GM23338 (cell line): ENCODE data around the gene SRRT. TPM values are rescaled to one million over a fixed set of nuclear protein-coding genes. Genes with fewer than 3 reads are reported as not detected.

Source experiments
- CREB1 ChIP-seq: fragments of 250-450 bp; sonication (Bioruptor Pico); IDR thresholded peaks from 2 replicates; pipeline ENCODE4 v1.5.0; 2020; ENCODE audit warnings: low read depth, mild to moderate bottlenecking, moderate library complexity
- EZH2phosphoT487 ChIP-seq: fragments of 200-600 bp; sonication (generic); IDR thresholded peaks from one replicate; pipeline ENCODE4 v1.8.1; 2018; ENCODE audit warnings: antibody characterized with exemption; ENCODE audit not compliant: unreplicated experiment
- ZNF114 ChIP-seq: fragments of 250-450 bp; sonication (Bioruptor Pico); IDR thresholded peaks from 2 replicates; pipeline ENCODE4 v1.5.0; 2020; ENCODE audit warnings: mild to moderate bottlenecking, moderate library complexity
- polyA plus RNA-seq: library from polyadenylated mRNA; unstranded; fragments of >200 nt; fragmentation: Nextera tagmentation; extraction: Ambion mirVana; gene quantifications from 2 replicates; pipeline ENCODE4 v1.2.1, GENCODE V29; 2016
- total RNA-seq: library from RNA; depleted of rRNA; stranded (reverse); fragments of >200 nt; shearing (Covaris generic); gene quantifications from 2 replicates; pipeline ENCODE4 v1.2.3, GENCODE V29; 2014
- TF ChIP-seq, protein P1 (sequence below): fragments of 250-450 bp; sonication (Bioruptor Pico); IDR thresholded peaks from 2 replicates; pipeline ENCODE4 v1.5.0; 2020; ENCODE audit warnings: mild to moderate bottlenecking, moderate library complexity
- TF ChIP-seq, protein P2 (sequence below): IDR thresholded peaks from one replicate; pipeline ENCODE4 v1.6.1; 2018; ENCODE audit warnings: antibody characterized with exemption; ENCODE audit not compliant: unreplicated experiment

SRRT gene
- total and polyA plus RNA-seq, 2 experiments from 2014 or later = 113 to 140 TPM

DNA sequence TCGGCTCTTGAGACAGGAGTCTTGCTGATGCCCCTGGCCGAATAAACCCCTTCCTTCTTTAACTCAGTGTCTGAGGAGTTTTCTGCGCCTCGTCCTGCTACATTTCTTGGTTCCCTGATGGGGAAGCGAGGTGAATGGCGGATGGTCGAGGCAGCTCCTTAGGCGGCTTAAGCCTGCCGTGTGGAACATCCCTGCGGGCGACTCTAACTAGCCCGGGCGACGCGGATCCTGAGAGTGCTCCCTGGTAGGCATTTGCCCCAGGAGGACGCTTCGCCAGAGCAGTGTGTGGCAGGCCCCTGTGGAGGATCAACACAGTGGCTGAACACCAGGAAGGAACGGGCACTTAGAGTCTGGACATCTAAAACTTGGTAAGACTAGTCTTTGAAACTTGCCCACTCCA is 35.5 kb upstream of the SRRT start (continued):
- TF ChIP-seq, protein P1, sequence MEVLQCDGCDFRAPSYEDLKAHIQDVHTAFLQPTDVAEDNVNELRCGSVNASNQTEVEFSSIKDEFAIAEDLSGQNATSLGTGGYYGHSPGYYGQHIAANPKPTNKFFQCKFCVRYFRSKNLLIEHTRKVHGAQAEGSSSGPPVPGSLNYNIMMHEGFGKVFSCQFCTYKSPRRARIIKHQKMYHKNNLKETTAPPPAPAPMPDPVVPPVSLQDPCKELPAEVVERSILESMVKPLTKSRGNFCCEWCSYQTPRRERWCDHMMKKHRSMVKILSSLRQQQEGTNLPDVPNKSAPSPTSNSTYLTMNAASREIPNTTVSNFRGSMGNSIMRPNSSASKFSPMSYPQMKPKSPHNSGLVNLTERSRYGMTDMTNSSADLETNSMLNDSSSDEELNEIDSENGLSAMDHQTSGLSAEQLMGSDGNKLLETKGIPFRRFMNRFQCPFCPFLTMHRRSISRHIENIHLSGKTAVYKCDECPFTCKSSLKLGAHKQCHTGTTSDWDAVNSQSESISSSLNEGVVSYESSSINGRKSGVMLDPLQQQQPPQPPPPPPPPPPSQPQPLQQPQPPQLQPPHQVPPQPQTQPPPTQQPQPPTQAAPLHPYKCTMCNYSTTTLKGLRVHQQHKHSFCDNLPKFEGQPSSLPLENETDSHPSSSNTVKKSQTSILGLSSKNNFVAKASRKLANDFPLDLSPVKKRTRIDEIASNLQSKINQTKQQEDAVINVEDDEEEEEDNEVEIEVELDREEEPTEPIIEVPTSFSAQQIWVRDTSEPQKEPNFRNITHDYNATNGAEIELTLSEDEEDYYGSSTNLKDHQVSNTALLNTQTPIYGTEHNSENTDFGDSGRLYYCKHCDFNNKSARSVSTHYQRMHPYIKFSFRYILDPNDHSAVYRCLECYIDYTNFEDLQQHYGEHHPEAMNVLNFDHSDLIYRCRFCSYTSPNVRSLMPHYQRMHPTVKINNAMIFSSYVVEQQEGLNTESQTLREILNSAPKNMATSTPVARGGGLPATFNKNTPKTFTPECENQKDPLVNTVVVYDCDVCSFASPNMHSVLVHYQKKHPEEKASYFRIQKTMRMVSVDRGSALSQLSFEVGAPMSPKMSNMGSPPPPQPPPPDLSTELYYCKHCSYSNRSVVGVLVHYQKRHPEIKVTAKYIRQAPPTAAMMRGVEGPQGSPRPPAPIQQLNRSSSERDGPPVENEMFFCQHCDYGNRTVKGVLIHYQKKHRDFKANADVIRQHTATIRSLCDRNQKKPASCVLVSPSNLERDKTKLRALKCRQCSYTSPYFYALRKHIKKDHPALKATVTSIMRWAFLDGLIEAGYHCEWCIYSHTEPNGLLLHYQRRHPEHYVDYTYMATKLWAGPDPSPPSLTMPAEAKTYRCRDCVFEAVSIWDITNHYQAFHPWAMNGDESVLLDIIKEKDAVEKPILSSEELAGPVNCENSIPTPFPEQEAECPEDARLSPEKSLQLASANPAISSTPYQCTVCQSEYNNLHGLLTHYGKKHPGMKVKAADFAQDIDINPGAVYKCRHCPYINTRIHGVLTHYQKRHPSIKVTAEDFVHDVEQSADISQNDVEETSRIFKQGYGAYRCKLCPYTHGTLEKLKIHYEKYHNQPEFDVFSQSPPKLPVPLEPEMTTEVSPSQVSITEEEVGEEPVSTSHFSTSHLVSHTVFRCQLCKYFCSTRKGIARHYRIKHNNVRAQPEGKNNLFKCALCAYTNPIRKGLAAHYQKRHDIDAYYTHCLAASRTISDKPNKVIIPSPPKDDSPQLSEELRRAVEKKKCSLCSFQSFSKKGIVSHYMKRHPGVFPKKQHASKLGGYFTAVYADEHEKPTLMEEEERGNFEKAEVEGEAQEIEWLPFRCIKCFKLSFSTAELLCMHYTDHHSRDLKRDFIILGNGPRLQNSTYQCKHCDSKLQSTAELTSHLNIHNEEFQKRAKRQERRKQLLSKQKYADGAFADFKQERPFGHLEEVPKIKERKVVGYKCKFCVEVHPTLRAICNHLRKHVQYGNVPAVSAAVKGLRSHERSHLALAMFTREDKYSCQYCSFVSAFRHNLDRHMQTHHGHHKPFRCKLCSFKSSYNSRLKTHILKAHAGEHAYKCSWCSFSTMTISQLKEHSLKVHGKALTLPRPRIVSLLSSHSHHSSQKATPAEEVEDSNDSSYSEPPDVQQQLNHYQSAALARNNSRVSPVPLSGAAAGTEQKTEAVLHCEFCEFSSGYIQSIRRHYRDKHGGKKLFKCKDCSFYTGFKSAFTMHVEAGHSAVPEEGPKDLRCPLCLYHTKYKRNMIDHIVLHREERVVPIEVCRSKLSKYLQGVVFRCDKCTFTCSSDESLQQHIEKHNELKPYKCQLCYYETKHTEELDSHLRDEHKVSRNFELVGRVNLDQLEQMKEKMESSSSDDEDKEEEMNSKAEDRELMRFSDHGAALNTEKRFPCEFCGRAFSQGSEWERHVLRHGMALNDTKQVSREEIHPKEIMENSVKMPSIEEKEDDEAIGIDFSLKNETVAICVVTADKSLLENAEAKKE (CRISPR knock-in tag) = no peak
- TF ChIP-seq CREB1 (CRISPR knock-in tag) (no peak), EZH2phosphoT487 (no peak), ZNF114 (CRISPR knock-in tag) (no peak)
- TF ChIP-seq, protein P2, sequence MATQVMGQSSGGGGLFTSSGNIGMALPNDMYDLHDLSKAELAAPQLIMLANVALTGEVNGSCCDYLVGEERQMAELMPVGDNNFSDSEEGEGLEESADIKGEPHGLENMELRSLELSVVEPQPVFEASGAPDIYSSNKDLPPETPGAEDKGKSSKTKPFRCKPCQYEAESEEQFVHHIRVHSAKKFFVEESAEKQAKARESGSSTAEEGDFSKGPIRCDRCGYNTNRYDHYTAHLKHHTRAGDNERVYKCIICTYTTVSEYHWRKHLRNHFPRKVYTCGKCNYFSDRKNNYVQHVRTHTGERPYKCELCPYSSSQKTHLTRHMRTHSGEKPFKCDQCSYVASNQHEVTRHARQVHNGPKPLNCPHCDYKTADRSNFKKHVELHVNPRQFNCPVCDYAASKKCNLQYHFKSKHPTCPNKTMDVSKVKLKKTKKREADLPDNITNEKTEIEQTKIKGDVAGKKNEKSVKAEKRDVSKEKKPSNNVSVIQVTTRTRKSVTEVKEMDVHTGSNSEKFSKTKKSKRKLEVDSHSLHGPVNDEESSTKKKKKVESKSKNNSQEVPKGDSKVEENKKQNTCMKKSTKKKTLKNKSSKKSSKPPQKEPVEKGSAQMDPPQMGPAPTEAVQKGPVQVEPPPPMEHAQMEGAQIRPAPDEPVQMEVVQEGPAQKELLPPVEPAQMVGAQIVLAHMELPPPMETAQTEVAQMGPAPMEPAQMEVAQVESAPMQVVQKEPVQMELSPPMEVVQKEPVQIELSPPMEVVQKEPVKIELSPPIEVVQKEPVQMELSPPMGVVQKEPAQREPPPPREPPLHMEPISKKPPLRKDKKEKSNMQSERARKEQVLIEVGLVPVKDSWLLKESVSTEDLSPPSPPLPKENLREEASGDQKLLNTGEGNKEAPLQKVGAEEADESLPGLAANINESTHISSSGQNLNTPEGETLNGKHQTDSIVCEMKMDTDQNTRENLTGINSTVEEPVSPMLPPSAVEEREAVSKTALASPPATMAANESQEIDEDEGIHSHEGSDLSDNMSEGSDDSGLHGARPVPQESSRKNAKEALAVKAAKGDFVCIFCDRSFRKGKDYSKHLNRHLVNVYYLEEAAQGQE = no peak
